Smooth muscle cell (in vitro differentiated cells): ENCODE measurements around the gene PWWP2B. TPM values are rescaled to one million over a fixed set of nuclear protein-coding genes. Genes with fewer than 3 reads are reported as not detected.

Source experiments
- DNase-seq: peaks from one replicate; lab custom pipeline; 2025; ENCODE audit not compliant: unreplicated experiment; lab: John Stamatoyannopoulos, UW
- H2AFZ ChIP-seq: fragments of 200-600 bp; sonication (generic); 2 replicates; pipeline ENCODE4 v1.6.0; 2016; ENCODE audit warnings: antibody characterized with exemption, low read depth, mild to moderate bottlenecking
- H3F3A ChIP-seq: fragments of 200-600 bp; sonication (generic); 2 replicates; pipeline ENCODE4 v1.6.0; 2017; ENCODE audit warnings: antibody characterized with exemption, low read depth
- H3K27ac ChIP-seq: fragments of 200-600 bp; sonication (generic); 2 replicates; pipeline ENCODE4 v1.5.1; 2016; ENCODE audit warnings: low read depth, mild to moderate bottlenecking
- H3K27me3 ChIP-seq: fragments of 200-600 bp; sonication (generic); 2 replicates; pipeline ENCODE4 v1.6.1; 2016; ENCODE audit warnings: low read depth, mild to moderate bottlenecking
- H3K36me3 ChIP-seq: fragments of 200-600 bp; sonication (generic); 2 replicates; pipeline ENCODE4 v1.5.1; 2016; ENCODE audit warnings: low read depth
- H3K4me1 ChIP-seq: fragments of 200-600 bp; sonication (generic); 2 replicates; pipeline ENCODE4 v1.5.1; 2016; ENCODE audit warnings: low read depth
- H3K4me2 ChIP-seq: fragments of 200-600 bp; sonication (generic); 2 replicates; pipeline ENCODE4 v1.6.0; 2016; ENCODE audit warnings: mild to moderate bottlenecking
- H3K4me3 ChIP-seq: fragments of 200-600 bp; sonication (generic); 2 replicates; pipeline ENCODE4 v1.5.1; 2016; ENCODE audit warnings: mild to moderate bottlenecking
- H3K79me2 ChIP-seq: fragments of 200-600 bp; sonication (generic); 2 replicates; pipeline ENCODE4 v1.6.0; 2016; ENCODE audit warnings: low read depth, mild to moderate bottlenecking
- H3K9ac ChIP-seq: fragments of 200-600 bp; sonication (generic); 2 replicates; pipeline ENCODE4 v1.6.0; 2016; ENCODE audit warnings: low read depth
- H3K9me3 ChIP-seq: fragments of 200-600 bp; sonication (generic); replicated peaks from 2 replicates; pipeline ENCODE4 v1.5.1; 2016; ENCODE audit warnings: low read depth
- H4K20me1 ChIP-seq: fragments of 200-600 bp; sonication (generic); 2 replicates; pipeline ENCODE4 v1.6.0; 2016; ENCODE audit warnings: low read depth
- WGBS: methylation state at CpG from one replicate; pipeline ENCODE4 v1.1.7; 2016; ENCODE audit warnings: low lambda C conversion rate; 5-methylcytosine and 5-hydroxymethylcytosine counted together
- polyA plus RNA-seq: library from polyadenylated mRNA; unstranded; fragments of >200 nt; fragmentation: Nextera tagmentation; extraction: Ambion mirVana; gene quantifications from 2 replicates; pipeline ENCODE4 v1.2.1, GENCODE V29; 2016
- total RNA-seq: library from RNA; depleted of rRNA; stranded (reverse); fragments of >200 nt; gene quantifications from 2 replicates; pipeline ENCODE4 v1.2.3, GENCODE V29; 2014
- TF ChIP-seq, protein P1 (sequence below): fragments of 200-600 bp; sonication (generic); IDR thresholded peaks from 2 replicates; pipeline ENCODE4 v1.5.1; 2017; ENCODE audit warnings: borderline replicate concordance, mild to moderate bottlenecking, antibody characterized with exemption; ENCODE audit not compliant: insufficient read depth, poor library complexity, severe bottlenecking

Gene PWWP2B
- total and polyA plus RNA-seq, 2 experiments from 2014 or later: 8.3 to 13.2 TPM

GRCh38 chr10:132461103-132461682 is 64.2 kb downstream of the PWWP2B start:
- H3K9ac ChIP-seq: no peak overlapping the region
- no peaks in the 10 kb centered on the region for H4K20me1 ChIP-seq
- no peaks in the 10 kb centered on the region for H3K79me2 ChIP-seq
- TF ChIP-seq, protein P1, sequence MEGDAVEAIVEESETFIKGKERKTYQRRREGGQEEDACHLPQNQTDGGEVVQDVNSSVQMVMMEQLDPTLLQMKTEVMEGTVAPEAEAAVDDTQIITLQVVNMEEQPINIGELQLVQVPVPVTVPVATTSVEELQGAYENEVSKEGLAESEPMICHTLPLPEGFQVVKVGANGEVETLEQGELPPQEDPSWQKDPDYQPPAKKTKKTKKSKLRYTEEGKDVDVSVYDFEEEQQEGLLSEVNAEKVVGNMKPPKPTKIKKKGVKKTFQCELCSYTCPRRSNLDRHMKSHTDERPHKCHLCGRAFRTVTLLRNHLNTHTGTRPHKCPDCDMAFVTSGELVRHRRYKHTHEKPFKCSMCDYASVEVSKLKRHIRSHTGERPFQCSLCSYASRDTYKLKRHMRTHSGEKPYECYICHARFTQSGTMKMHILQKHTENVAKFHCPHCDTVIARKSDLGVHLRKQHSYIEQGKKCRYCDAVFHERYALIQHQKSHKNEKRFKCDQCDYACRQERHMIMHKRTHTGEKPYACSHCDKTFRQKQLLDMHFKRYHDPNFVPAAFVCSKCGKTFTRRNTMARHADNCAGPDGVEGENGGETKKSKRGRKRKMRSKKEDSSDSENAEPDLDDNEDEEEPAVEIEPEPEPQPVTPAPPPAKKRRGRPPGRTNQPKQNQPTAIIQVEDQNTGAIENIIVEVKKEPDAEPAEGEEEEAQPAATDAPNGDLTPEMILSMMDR: no peak
- no peak overlapping the region for H2AFZ ChIP-seq
- no peak for DNase-seq
- H3K4me2 ChIP-seq: no peak overlapping the region
- no peaks in the 10 kb centered on the region for H3K9me3 ChIP-seq
- no peaks in the 10 kb centered on the region for H3K27me3 ChIP-seq
- no peak overlapping the region for H3K4me3 ChIP-seq
- H3K4me1 ChIP-seq: peaks cover 8% of the 10 kb centered on the region
- no peaks in the 10 kb centered on the region for H3F3A ChIP-seq
- H3K36me3 ChIP-seq: no peaks in the 10 kb centered on the region
- no peak overlapping the region for H3K27ac ChIP-seq
- WGBS: 96% methylated on average over 13 of the region's 14 CpGs

DNA sequence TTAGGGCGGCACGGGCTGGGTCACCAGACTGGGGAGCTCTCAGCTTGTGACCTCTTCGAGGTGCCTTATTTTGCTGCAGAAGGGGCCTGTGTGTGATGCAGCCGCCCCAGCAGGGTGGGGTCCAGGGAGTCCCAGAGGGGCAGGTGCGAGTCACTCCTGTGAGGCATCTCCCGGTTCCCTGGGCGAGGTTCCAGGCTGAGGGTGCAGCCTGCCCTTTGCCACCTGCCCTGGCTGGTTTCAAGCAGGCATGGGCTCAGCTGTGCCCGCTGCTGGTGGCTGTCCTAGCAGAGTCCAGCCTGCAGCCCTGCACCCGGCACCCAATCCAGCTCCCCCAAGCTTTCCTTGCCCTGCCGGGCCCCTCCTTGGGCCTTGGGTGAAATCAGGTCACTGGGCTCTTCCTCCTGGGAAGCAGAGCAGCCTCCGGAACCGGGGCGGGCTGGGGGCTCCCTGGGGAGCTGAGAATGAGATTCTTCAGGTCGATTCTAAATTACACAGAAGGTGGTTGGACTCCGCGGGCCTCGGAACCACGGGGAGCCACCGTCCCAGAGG is 64.8 kb downstream of the PWWP2B start:
- H3K27ac ChIP-seq: no peak overlapping the region
- peaks cover 8% of the 10 kb centered on the region for H3K4me1 ChIP-seq
- no peak overlapping the region for H2AFZ ChIP-seq
- H4K20me1 ChIP-seq: no peaks in the 10 kb centered on the region
- no peaks in the 10 kb centered on the region for H3F3A ChIP-seq
- no peaks in the 10 kb centered on the region for H3K79me2 ChIP-seq
- H3K9me3 ChIP-seq: no peaks in the 10 kb centered on the region
- no peak overlapping the region for H3K9ac ChIP-seq
- no peaks in the 10 kb centered on the region for H3K27me3 ChIP-seq
- TF ChIP-seq, protein P1: no peak
- DNase-seq: no peak
- H3K4me3 ChIP-seq: no peak overlapping the region
- H3K36me3 ChIP-seq: no peaks in the 10 kb centered on the region
- no peak overlapping the region for H3K4me2 ChIP-seq
- 92% methylated on average over 19 of the region's 19 CpGs for WGBS

DNA sequence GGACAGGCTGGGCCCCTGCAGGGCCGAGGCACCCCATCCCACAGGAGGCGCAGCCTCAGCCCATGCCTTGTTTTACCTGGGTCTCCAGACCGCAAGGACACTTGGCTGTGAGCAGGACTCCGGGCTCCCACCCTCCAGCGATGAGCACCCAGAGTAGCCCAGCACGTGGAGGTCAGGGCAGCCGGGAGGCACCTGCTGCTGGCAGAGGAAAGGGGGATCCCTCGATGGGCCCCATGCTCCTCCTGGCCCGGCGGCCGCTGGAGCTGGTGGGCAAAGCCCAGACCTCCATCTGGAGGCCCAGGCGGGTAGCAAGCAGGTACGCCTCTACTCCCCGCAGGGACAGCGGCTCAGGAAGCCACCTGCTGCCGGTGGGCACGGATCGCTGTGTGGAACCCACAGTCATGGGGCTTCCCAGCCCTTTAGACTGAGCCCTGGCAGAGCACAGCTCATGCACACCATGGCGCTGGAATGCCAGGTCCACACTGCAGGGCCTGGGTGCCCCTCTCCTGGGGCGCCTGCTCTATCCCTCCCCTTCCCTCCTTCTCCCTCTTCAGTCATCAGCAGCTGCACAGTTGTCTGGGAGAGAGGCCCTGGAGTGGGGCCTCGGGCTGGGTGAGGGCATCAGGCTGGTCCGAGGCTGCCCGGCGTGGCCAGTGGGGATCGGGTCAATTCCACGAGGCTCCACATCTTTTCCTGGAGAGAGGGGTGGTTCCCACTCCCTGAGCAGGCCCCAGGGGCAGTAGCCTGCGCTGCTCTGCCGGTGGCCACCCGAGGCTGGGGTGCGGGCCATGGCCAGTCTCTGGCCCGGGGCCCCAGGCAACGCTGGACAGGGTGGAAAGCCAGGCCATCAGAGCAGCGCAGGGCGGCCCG is 65.7 kb downstream of the PWWP2B start:
- no peaks in the 10 kb centered on the region for H3K79me2 ChIP-seq
- no peaks in the 10 kb centered on the region for H3K9me3 ChIP-seq
- no peak overlapping the region for H3K9ac ChIP-seq
- no peak for DNase-seq
- no peak overlapping the region for H3K27ac ChIP-seq
- H4K20me1 ChIP-seq: no peaks in the 10 kb centered on the region
- no peak overlapping the region for H3K4me2 ChIP-seq
- 94% methylated on average over 30 of the region's 35 CpGs for WGBS
- H3K4me3 ChIP-seq: no peak overlapping the region
- H3K36me3 ChIP-seq: no peaks in the 10 kb centered on the region
- H3F3A ChIP-seq: no peaks in the 10 kb centered on the region
- H2AFZ ChIP-seq: no peak overlapping the region
- no peaks in the 10 kb centered on the region for H3K27me3 ChIP-seq
- TF ChIP-seq, protein P1: no peak
- peaks cover 8% of the 10 kb centered on the region for H3K4me1 ChIP-seq
